ENCODE measurements around the gene SLC37A1.

DNA sequence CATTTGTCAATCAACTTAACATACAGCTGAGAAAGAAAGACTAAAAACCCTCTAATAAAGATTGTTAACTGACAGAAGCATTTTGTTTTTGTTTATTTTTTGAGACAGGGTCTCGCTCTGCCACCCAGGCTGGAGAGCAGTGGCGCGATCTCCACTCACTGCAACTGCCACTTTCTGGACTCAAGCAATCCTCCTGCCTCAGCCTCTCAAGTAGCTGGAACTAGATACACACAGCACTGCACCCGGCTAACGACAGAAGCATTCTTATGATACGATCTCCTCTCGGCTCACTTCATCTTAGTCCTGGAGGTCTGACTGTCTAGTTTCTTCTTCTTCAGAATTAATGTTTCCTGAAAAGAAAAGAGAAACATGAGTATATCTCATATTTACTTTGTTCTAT is 41.1 kb upstream of the SLC37A1 start:
- no peak for TF ChIP-seq POLR2A (IDR thresholded peaks at IDR 0.05; ENCODE audit: low read length)
- TF ChIP-seq GATA1 (IDR thresholded peaks at IDR 0.05; ENCODE audit: low read depth, low read length) = no peak

Data from erythroblast (primary cell).